ENCODE measurements around the gene DSC1. TPM values are rescaled to one million over a fixed set of nuclear protein-coding genes. Genes with fewer than 3 reads are reported as not detected.

The DSC1 gene
- total RNA-seq, 4 donors from 2014 or later = not detected

DNA sequence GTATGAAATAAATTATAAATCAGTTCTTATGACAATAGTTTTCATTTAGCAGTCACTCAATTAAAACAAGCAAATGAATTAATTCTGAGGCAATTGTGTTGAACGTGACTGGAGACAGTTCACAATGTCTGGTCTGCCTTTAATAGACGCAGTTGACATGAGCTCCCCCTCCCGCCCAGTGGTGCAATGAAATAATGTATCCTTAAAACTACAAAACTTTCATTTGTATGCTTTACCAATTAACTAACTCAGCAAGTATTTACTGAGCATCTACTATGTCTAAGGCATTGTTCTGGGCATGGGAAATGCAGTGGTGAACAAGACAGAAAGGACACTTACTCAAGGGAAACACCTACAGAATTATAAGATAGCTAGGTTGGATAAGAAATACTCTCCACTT is 56.9 kb downstream of the DSC1 start:
- intact Hi-C loops (cut with DNase I; ENCODE audit: low total_unique reads) = no loop called here
- H3K9me3 ChIP-seq = no peaks in the 10 kb centered on the region
- DNase-seq = no peak

DNA sequence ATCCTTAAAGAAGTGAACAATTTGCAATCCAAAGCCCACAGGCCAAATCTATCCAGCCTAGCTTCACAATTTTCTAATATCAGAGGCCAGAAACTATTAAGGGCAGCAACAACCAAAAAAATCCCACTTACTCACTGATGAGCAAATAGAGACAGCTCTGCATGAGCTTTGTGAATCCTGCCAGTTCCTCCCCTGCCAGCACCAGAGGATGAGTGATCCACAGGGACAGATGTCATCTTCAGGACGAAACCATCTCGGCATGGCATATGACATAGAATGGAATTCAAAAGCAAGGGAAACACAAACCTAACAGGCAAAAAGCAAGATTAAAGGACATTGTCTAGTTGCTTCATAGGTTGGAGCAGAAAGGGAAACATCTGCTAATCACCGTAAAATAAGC is 58.2 kb downstream of the DSC1 start:
- intact Hi-C loops (cut with DNase I; ENCODE audit: low total_unique reads) = no loop called here
- DNase-seq = no peak
- Histone ChIP-seq H3K36me3 (no peaks in the 10 kb centered on the region), H3K27me3 (no peaks in the 10 kb centered on the region), H3K9me3 (no peaks in the 10 kb centered on the region), H3K4me3 (no peak overlapping the region), H3K27ac (no peak overlapping the region), H3K4me1 (peaks cover 0 to 4% of the 10 kb centered on the region in 2 donors)
- no peak for TF ChIP-seq POLR2A (IDR thresholded peaks at IDR 0.05)
- TF ChIP-seq, protein P1, sequence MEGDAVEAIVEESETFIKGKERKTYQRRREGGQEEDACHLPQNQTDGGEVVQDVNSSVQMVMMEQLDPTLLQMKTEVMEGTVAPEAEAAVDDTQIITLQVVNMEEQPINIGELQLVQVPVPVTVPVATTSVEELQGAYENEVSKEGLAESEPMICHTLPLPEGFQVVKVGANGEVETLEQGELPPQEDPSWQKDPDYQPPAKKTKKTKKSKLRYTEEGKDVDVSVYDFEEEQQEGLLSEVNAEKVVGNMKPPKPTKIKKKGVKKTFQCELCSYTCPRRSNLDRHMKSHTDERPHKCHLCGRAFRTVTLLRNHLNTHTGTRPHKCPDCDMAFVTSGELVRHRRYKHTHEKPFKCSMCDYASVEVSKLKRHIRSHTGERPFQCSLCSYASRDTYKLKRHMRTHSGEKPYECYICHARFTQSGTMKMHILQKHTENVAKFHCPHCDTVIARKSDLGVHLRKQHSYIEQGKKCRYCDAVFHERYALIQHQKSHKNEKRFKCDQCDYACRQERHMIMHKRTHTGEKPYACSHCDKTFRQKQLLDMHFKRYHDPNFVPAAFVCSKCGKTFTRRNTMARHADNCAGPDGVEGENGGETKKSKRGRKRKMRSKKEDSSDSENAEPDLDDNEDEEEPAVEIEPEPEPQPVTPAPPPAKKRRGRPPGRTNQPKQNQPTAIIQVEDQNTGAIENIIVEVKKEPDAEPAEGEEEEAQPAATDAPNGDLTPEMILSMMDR (IDR thresholded peaks at IDR 0.05) = no peak

More for the DNA sequence above, 56.9 kb downstream of the DSC1 start:
- TF ChIP-seq, protein P1 (IDR thresholded peaks at IDR 0.05) = no peak
- no peak for TF ChIP-seq POLR2A (IDR thresholded peaks at IDR 0.05)
- no peak overlapping the region for H3K4me3 ChIP-seq
- no peak overlapping the region for H3K27ac ChIP-seq
- no peaks in the 10 kb centered on the region for H3K27me3 ChIP-seq
- H3K4me1 ChIP-seq = peaks cover 0 to 4% of the 10 kb centered on the region in 2 donors
- H3K36me3 ChIP-seq = no peaks in the 10 kb centered on the region

DNA sequence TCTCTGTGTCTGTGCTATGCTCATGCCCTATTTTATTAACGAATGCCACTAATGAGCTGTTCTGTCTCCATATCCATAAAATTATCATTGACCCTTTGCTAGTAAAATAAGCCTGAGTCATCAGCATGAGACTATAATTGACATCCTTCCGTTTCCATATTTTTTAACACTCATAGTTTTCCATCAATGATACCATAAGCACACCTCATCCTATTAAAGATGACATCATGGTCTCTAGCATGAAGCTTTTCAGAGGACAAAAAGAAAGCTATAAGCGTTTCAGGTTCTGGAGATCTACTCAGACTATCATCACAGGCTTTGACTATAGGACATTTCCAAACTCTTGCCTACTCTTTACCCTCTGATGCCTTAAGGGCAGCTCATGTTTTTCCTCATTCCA is 59.2 kb downstream of the DSC1 start:
- TF ChIP-seq, protein P1 (IDR thresholded peaks at IDR 0.05) = no peak
- TF ChIP-seq POLR2A (IDR thresholded peaks at IDR 0.05) = no peak
- DNase-seq = no peak
- Histone ChIP-seq H3K4me3 (no peak overlapping the region), H3K27ac (no peak overlapping the region), H3K27me3 (no peaks in the 10 kb centered on the region), H3K36me3 (no peaks in the 10 kb centered on the region), H3K4me1 (peaks cover 0 to 4% of the 10 kb centered on the region in 2 donors), H3K9me3 (no peaks in the 10 kb centered on the region)
- intact Hi-C loops (cut with DNase I; ENCODE audit: low total_unique reads) = no loop called here

DNA sequence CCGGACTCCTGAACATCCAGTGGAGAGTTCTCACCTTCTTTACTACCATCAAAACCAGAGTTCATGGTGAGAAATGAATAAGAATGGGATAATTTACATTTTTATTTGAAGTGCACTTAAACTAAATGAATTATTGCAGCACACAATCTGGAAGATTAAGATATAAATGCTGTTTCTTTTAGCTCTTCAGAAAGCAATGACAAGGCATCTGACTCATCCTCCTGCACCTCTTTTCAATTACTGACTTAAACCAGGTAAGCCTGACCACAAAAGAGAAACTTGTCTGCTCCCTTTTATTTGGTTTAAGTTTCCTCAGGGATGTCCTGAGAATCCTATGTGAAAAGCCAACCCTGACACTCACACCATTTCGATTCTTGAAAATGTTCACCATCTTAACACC is 59.7 kb downstream of the DSC1 start:
- Histone ChIP-seq H3K4me3 (no peak overlapping the region), H3K4me1 (peaks cover 0 to 4% of the 10 kb centered on the region in 2 donors), H3K27ac (no peak overlapping the region), H3K27me3 (no peaks in the 10 kb centered on the region), H3K9me3 (no peaks in the 10 kb centered on the region), H3K36me3 (no peaks in the 10 kb centered on the region)
- intact Hi-C loops (cut with DNase I; ENCODE audit: low total_unique reads) = no loop called here
- TF ChIP-seq, protein P1 (IDR thresholded peaks at IDR 0.05) = no peak
- no peak for TF ChIP-seq POLR2A (IDR thresholded peaks at IDR 0.05)
- no peak for DNase-seq

DNA sequence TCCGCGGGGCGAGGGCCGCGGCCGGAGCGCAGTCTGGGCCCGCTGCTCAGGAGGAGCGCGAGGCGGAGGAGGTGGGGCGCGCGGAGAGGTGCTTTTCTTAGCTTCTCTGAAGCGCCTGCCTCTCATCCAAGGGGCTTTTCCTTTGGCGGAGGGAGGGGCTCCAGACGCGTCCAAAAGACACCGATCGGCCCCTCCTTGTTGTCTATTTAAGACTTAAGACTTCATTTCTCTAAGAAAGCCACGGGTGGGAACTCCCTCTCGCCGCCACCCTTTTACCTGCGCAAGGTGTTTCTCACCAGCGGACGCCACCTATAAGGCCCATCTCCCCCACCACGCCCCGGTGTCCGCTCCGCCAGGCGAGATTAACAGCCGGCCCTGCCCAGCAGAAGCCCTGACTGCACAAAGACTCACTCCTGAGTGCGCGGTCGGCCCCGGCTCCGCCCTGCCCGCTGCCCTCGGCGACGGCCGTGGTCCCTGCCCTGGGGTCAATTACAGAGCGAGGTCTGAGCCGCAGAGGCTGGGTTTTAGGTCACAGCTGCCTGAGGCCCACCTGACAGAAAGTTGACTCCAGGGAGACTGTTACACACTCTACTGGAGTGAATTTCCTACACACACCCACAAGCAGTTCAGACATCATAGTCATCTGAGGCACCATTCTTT is 60.5 kb downstream of the DSC1 start, which contains the start of gene DSC2:
TSS of gene DSC2 (minus strand) at position 397 of the 660 bp plus-strand sequence. CDS start 450 bp downstream, outside the sequence.
- Histone ChIP-seq H3K36me3 (no peaks in the 10 kb centered on the region), H3K4me1 (peaks cover 0 to 4% of the 10 kb centered on the region in 2 donors), H3K27me3 (no peaks in the 10 kb centered on the region), H3K9me3 (no peaks in the 10 kb centered on the region), H3K4me3 (peak within 1 kb of the TSS; percentile 31 to 41), H3K27ac (peak within 1 kb of the TSS in 1 of 2 donors; percentile 25)
- DNase-seq = no peak
- intact Hi-C loops (cut with DNase I; ENCODE audit: low total_unique reads) = no loop called here
- TF ChIP-seq, protein P1 (IDR thresholded peaks at IDR 0.05) = no peak
- TF ChIP-seq POLR2A (IDR thresholded peaks at IDR 0.05) = no peak
